Measurements from ENCODE around the gene RNLS.

Gene RNLS

GRCh38 chr10:88583584-88583957 is 453 bp upstream of the RNLS start:
- Mint-ChIP-seq H3K36me3 (ENCODE audit: low read depth) (no peaks in the 10 kb centered on the region), H3K9me3 (peaks cover 3% of the 10 kb centered on the region), H3K27ac (peak overlapping the region; percentile 85), H3K4me1 (ENCODE audit: low read depth) (peaks cover 8% of the 10 kb centered on the region), H3K27me3 (ENCODE audit: low read depth) (peaks cover 18% of the 10 kb centered on the region), H3K4me3 (peak overlapping the region; percentile 87)
- DNase-seq (ENCODE audit: low spot score): no peak

DNA sequence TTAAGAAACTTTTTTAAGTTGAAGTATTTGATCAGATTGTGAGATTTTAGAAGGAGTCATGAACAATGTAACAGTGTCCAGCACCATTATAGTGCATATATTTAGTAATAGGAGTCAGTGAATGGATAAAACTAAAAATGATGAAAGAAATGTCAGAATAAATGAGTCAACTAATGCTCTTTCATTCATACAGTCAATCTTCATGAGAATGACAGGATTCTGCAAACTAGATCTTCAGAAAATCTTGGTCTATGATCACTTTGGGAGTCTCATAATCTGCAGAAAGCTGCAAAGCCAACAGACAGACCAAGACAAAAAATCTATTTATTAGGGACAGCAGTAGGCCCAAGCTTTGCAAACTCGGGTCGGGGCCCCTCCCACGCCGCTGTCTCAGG is 710 bp downstream of the RNLS start:
- H3K27me3 Mint-ChIP-seq (ENCODE audit: low read depth): peaks cover 18% of the 10 kb centered on the region
- H3K36me3 Mint-ChIP-seq (ENCODE audit: low read depth): no peaks in the 10 kb centered on the region
- H3K27ac Mint-ChIP-seq: no peak overlapping the region
- H3K4me1 Mint-ChIP-seq (ENCODE audit: low read depth): peaks cover 8% of the 10 kb centered on the region
- H3K9me3 Mint-ChIP-seq: peaks cover 3% of the 10 kb centered on the region
- peak overlapping the region; percentile 12 for H3K4me3 Mint-ChIP-seq
- DNase-seq (ENCODE audit: low spot score): no peak

DNA sequence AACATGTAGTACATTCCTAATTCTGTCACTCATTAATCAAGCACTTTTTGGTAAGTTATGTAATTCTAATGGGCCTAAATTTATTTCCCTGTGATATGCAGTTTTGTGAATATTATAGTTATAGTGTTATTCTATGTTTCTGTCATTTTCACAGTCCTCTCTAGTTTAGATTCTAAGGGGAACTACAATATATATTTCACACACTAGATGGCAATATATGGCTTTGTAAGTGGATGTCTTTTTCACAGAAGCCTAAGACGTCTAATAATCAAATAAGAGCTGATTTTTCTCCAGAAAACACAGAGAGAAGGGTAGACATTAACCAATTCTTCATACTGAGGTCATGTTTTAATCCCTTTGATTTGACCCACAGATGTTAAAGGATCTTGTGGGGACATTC is 18.0 kb downstream of the RNLS start:
- Mint-ChIP-seq H3K27me3 (ENCODE audit: low read depth) (peaks cover 30% of the 10 kb centered on the region), H3K27ac (no peak overlapping the region), H3K4me1 (ENCODE audit: low read depth) (no peaks in the 10 kb centered on the region), H3K36me3 (ENCODE audit: low read depth) (no peaks in the 10 kb centered on the region), H3K4me3 (no peak overlapping the region), H3K9me3 (no peaks in the 10 kb centered on the region)
- DNase-seq (ENCODE audit: low spot score): no peak

DNA sequence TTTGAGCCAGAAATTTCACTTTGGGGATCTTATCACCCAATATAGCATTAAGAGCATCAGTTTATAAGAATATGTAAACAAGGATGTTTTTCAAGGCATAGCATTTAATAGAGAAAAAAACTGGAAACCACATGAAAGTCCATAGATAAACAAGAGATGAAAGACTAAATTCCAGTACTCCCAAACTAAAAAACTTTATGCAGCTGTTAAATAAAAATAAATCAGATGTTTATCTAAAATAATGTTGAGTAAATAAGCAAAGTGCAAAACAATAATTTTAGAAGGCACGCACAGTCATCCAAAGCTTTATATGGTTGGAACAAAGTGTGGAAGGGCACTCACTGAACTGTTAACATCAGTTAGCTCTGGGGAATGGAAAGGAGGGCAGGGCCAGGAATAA is 21.0 kb downstream of the RNLS start:
- DNase-seq (ENCODE audit: low spot score): no peak
- Mint-ChIP-seq H3K9me3 (no peaks in the 10 kb centered on the region), H3K27me3 (ENCODE audit: low read depth) (peaks cover 33% of the 10 kb centered on the region), H3K27ac (no peak overlapping the region), H3K4me1 (ENCODE audit: low read depth) (no peaks in the 10 kb centered on the region), H3K4me3 (no peak overlapping the region), H3K36me3 (ENCODE audit: low read depth) (no peaks in the 10 kb centered on the region)

GRCh38 chr10:88557658-88558057 is 25.5 kb downstream of the RNLS start:
- H3K36me3 Mint-ChIP-seq (ENCODE audit: low read depth): no peaks in the 10 kb centered on the region
- no peak for DNase-seq (ENCODE audit: low spot score)

GRCh38 chr10:88557256-88557655 is 25.9 kb downstream of the RNLS start:
- Mint-ChIP-seq H3K27me3 (ENCODE audit: low read depth) (peaks cover 8% of the 10 kb centered on the region), H3K36me3 (ENCODE audit: low read depth) (no peaks in the 10 kb centered on the region), H3K4me3 (no peak overlapping the region), H3K4me1 (ENCODE audit: low read depth) (peaks cover 4% of the 10 kb centered on the region), H3K9me3 (no peaks in the 10 kb centered on the region), H3K27ac (no peak overlapping the region)
- DNase-seq (ENCODE audit: low spot score): no peak

More at GRCh38 chr10:88557658-88558057, 25.5 kb downstream of the RNLS start:
- H3K27me3 Mint-ChIP-seq (ENCODE audit: low read depth): peaks cover 12% of the 10 kb centered on the region
- H3K4me1 Mint-ChIP-seq (ENCODE audit: low read depth): peaks cover 4% of the 10 kb centered on the region
- H3K27ac Mint-ChIP-seq: no peak overlapping the region
- no peak overlapping the region for H3K4me3 Mint-ChIP-seq
- no peaks in the 10 kb centered on the region for H3K9me3 Mint-ChIP-seq

DNA sequence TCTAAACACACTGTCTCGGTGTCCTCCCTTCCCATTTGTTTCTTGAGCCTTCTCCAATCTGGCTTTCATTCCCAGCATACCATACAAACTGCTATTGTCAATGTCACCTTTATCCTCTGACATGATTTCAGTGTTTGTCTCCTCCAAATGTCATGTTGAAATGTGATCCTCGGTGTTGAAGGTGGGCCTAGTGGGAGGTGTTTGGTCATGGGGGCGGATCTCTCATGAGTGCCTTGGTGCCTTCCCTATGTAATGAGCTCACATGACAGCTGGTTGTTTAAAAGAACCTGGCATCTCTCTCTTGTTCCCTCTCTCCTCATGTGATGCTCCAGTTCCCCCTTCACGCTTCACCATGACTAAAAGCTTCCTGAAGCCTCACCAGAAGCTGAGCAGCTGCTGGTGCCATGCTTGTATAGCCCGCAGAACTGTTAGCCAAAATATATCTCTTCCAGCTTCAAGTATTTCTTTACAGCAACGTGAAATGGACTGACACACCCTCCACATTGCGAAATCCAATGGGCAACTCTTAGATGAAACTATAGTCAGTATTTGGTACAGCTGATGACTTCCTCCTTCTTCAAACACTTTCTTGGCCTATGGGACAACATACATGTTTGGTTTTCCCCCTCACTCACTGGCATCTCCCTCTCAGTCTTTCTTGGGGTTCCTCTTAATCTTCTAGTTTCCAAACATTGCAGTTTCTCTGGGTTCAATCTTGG is 27.8 kb downstream of the RNLS start:
- H3K36me3 Mint-ChIP-seq (ENCODE audit: low read depth): no peaks in the 10 kb centered on the region
- DNase-seq (ENCODE audit: low spot score): no peak
- no peak overlapping the region for H3K27ac Mint-ChIP-seq
- H3K4me1 Mint-ChIP-seq (ENCODE audit: low read depth): peaks cover 4% of the 10 kb centered on the region
- peaks cover 5% of the 10 kb centered on the region for H3K27me3 Mint-ChIP-seq (ENCODE audit: low read depth)
- H3K4me3 Mint-ChIP-seq: no peak overlapping the region
- no peaks in the 10 kb centered on the region for H3K9me3 Mint-ChIP-seq

DNA sequence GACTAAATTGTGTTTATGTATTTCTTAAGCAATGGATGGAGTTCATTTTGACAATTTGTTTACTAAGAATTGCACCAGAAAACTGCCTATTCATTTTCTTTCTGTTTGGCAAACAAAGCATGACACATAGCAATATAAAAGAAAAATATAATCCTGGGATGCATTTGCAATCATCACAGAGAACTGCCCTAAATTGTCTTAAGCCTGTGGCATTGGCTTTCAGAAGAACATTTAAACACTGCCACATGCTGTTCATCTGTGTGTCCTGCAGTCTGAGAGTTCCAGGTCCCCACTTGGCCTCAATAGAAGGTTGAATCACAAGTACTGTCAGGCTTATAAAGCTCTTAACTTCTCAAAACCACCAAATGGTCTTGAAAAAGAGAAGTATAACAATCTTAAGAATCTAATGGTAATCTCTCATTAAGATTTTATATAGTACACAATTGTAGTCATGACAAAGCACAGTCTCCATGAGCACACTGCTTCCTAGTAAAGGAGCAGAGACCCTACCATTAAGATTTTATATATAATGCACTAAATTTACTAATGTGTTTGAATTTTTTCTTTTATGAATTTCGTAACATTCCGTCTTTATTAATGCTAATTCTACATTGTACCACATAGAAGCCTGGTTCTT is 29.9 kb downstream of the RNLS start:
- Mint-ChIP-seq H3K27me3 (ENCODE audit: low read depth) (peaks cover 2% of the 10 kb centered on the region), H3K27ac (no peak overlapping the region), H3K9me3 (no peaks in the 10 kb centered on the region), H3K4me3 (no peak overlapping the region), H3K36me3 (ENCODE audit: low read depth) (no peaks in the 10 kb centered on the region), H3K4me1 (ENCODE audit: low read depth) (peaks cover 4% of the 10 kb centered on the region)
- DNase-seq (ENCODE audit: low spot score): peak; percentile 27

DNA sequence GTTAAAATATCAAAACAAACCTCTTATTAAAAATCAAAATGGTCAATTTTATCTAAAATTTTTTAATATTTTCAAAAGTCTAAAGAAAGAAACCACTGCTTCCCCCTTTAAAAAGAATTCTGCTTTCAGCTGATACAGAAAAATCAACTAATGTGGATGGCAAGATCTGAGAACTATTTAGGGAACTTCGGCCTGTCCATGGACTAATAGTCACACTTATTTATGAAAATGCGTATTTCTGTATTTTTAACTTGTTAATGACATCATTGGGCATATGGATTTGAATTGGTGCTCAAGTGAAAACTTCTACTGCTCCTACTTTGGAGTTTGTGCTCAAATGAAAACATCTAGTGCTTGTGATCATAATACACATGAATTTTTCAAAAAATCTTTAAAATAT is 31.9 kb downstream of the RNLS start:
- H3K27me3 Mint-ChIP-seq (ENCODE audit: low read depth): peaks cover 8% of the 10 kb centered on the region
- H3K27ac Mint-ChIP-seq: no peak overlapping the region
- peaks cover 4% of the 10 kb centered on the region for H3K4me1 Mint-ChIP-seq (ENCODE audit: low read depth)
- H3K9me3 Mint-ChIP-seq: no peaks in the 10 kb centered on the region
- no peaks in the 10 kb centered on the region for H3K36me3 Mint-ChIP-seq (ENCODE audit: low read depth)
- H3K4me3 Mint-ChIP-seq: no peak overlapping the region
- DNase-seq (ENCODE audit: low spot score): no peak

- no peaks in the 10 kb centered on the region for H3K36me3 Mint-ChIP-seq (ENCODE audit: low read depth)
- no peak overlapping the region for H3K27ac Mint-ChIP-seq
- peaks cover 19% of the 10 kb centered on the region for H3K27me3 Mint-ChIP-seq (ENCODE audit: low read depth)
- H3K4me3 Mint-ChIP-seq: no peak overlapping the region
- peaks cover 9% of the 10 kb centered on the region for H3K4me1 Mint-ChIP-seq (ENCODE audit: low read depth)
- H3K9me3 Mint-ChIP-seq: no peaks in the 10 kb centered on the region
- DNase-seq (ENCODE audit: low spot score): no peak
Measured at GRCh38 chr10:88546497-88546896, 36.6 kb downstream of the RNLS start.

GRCh38 chr10:88545359-88545758 is 37.8 kb downstream of the RNLS start:
- no peak overlapping the region for H3K27ac Mint-ChIP-seq
- peaks cover 9% of the 10 kb centered on the region for H3K4me1 Mint-ChIP-seq (ENCODE audit: low read depth)
- no peak for DNase-seq (ENCODE audit: low spot score)
- H3K4me3 Mint-ChIP-seq: no peak overlapping the region
- H3K9me3 Mint-ChIP-seq: no peaks in the 10 kb centered on the region
- H3K27me3 Mint-ChIP-seq (ENCODE audit: low read depth): peaks cover 17% of the 10 kb centered on the region
- no peaks in the 10 kb centered on the region for H3K36me3 Mint-ChIP-seq (ENCODE audit: low read depth)

DNA sequence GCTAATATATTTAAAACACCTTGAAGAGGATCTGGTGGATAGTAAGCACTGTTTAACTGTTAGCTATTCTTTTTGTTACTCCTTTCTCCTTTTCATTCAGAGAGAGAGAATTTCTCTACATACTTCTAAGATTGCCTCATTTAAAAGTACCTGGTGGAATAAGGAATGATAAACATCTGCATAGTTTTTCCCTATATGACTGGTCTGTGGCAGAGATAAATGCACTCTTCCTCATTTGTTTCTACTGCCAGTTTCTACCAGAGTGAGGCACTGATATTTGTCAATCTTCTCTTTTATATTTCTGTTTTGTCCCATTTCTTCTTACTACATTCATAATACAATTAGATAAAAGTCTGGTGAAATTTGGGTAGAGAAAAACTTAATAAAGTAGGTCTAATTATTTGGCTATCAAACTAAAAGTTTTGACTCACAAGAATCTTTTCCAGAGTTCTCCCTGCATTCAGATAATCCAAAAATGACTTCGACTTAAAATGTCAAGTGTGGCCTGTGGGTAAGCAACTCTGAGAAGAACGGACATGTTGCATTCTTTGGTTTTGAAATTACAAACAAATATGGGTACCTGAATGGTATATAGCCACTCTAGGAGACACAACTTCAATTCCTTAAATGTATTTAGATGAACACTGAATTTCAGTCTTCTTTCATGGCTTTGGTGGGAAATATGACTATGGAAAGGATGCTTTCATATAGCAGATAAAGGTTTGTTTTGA is 38.8 kb downstream of the RNLS start:
- peaks cover 17% of the 10 kb centered on the region for H3K27me3 Mint-ChIP-seq (ENCODE audit: low read depth)
- no peak overlapping the region for H3K27ac Mint-ChIP-seq
- H3K9me3 Mint-ChIP-seq: no peaks in the 10 kb centered on the region

DNA sequence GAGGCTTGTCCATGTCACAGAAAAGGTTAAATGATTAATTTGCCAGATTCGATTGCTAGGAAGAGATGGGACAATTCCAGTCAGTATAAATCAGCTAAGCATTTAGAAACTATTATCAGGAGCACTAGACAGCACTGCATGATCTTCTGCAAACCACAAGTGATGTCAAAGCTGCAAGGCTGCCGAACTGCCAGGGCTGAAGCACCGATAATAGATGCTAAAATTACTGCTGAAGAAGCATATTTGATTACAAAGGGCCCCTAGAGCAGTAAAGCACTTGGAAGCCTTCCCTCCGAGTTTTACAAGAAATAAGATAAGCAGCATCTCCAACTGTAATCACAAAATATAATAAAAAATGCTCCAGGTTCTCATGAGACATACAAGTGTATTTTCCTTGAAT is 40.6 kb downstream of the RNLS start:
- H3K4me1 Mint-ChIP-seq (ENCODE audit: low read depth): peaks cover 9% of the 10 kb centered on the region
- H3K27ac Mint-ChIP-seq: no peak overlapping the region
- no peaks in the 10 kb centered on the region for H3K9me3 Mint-ChIP-seq

More for the DNA sequence above, 38.8 kb downstream of the RNLS start:
- Mint-ChIP-seq H3K4me1 (ENCODE audit: low read depth) (peaks cover 9% of the 10 kb centered on the region), H3K4me3 (no peak overlapping the region), H3K36me3 (ENCODE audit: low read depth) (no peaks in the 10 kb centered on the region)
- no peak for DNase-seq (ENCODE audit: low spot score)

GRCh38 chr10:88541116-88541626 is 41.9 kb downstream of the RNLS start:
- H3K4me1 Mint-ChIP-seq (ENCODE audit: low read depth): peaks cover 9% of the 10 kb centered on the region
- no peak for DNase-seq (ENCODE audit: low spot score)
- no peak overlapping the region for H3K4me3 Mint-ChIP-seq
- H3K27ac Mint-ChIP-seq: no peak overlapping the region
- peaks cover 24% of the 10 kb centered on the region for H3K27me3 Mint-ChIP-seq (ENCODE audit: low read depth)
- H3K36me3 Mint-ChIP-seq (ENCODE audit: low read depth): no peaks in the 10 kb centered on the region
- no peaks in the 10 kb centered on the region for H3K9me3 Mint-ChIP-seq

More for the DNA sequence above, 40.6 kb downstream of the RNLS start:
- Mint-ChIP-seq H3K4me3 (no peak overlapping the region), H3K36me3 (ENCODE audit: low read depth) (no peaks in the 10 kb centered on the region), H3K27me3 (ENCODE audit: low read depth) (peaks cover 22% of the 10 kb centered on the region)
- DNase-seq (ENCODE audit: low spot score): no peak
